ENCODE results near the gene MORC1.

Gene MORC1

DNA sequence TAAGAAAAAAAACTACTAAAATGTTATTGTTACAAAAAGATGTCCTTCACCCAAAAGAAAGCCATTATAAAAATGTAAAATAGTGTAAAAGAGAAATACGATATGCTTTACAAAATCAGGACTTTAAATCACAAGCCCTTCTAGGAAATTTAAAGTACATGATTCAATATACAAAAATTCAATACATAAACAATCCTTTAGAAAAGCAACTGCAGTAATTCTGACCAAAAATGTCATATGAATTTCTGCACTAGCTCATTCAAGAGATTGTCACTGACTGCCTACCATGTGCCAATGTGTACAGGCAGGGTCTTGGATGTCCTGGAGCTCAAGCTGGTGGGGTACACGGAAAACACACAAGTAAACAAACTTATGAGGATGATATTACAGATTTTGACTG, 2.5 kb downstream of the MORC1 start:
- Histone ChIP-seq H3K36me3 (ENCODE audit: insufficient read depth, low read length) (no peaks in the 10 kb centered on the region), H4K20me1 (ENCODE audit: insufficient read depth, low read length) (no peaks in the 10 kb centered on the region), H3K27ac (ENCODE audit: low read length) (no peak overlapping the region), H3K4me1 (ENCODE audit: insufficient read depth, low read length) (no peaks in the 10 kb centered on the region), H3K4me2 (ENCODE audit: insufficient read depth, low read length) (no peak overlapping the region), H3K9me3 (ENCODE audit: insufficient read depth, low read length, severe bottlenecking) (no peaks in the 10 kb centered on the region), H3K4me3 (ENCODE audit: low read depth in 1 of 2, low read length in 2 of 2) (no peak overlapping the region), H3K9ac (ENCODE audit: low read depth, low read length) (no peak overlapping the region), H3K79me2 (ENCODE audit: insufficient read depth, low read length) (no peaks in the 10 kb centered on the region), H3K27me3 (ENCODE audit: insufficient read depth, low read length, poor library complexity) (no peaks in the 10 kb centered on the region), H2AFZ (ENCODE audit: low read depth, low read length) (no peak overlapping the region)
- ATAC-seq (ENCODE audit: insufficient read depth, low read depth) (no peak), DNase-seq (no peak)
- TF ChIP-seq EZH2 (IDR thresholded peaks at IDR 0.05; ENCODE audit: borderline replicate concordance, low read depth, low read length, severe bottlenecking) = no peak
- TF ChIP-seq, protein P1, sequence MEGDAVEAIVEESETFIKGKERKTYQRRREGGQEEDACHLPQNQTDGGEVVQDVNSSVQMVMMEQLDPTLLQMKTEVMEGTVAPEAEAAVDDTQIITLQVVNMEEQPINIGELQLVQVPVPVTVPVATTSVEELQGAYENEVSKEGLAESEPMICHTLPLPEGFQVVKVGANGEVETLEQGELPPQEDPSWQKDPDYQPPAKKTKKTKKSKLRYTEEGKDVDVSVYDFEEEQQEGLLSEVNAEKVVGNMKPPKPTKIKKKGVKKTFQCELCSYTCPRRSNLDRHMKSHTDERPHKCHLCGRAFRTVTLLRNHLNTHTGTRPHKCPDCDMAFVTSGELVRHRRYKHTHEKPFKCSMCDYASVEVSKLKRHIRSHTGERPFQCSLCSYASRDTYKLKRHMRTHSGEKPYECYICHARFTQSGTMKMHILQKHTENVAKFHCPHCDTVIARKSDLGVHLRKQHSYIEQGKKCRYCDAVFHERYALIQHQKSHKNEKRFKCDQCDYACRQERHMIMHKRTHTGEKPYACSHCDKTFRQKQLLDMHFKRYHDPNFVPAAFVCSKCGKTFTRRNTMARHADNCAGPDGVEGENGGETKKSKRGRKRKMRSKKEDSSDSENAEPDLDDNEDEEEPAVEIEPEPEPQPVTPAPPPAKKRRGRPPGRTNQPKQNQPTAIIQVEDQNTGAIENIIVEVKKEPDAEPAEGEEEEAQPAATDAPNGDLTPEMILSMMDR (IDR thresholded peaks at IDR 0.05; ENCODE audit: borderline replicate concordance, extremely low read depth, low read length, poor library complexity, severe bottlenecking) = no peak

DNA sequence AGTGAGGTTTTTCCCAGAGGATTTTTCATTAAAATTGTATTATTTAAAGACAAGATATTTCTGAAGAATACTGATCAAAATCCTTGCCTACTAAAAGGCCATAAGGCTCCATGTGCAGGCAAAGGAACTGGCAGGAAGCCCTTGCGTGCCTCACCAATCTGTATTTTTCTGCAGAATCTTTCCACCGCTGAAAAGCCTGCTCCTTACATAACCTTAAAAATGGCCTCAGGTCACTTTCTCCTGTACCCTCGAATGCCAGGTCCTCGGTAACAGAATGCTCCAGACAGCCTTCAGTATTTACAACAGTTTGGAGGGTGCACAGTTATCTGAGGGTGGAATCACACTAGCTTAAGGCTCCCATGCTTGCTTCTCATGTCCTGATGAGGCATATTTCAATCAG, 3.2 kb downstream of the MORC1 start:
- Histone ChIP-seq H3K27ac (ENCODE audit: low read length) (no peak overlapping the region), H3K4me3 (ENCODE audit: low read depth in 1 of 2, low read length in 2 of 2) (no peak overlapping the region), H3K4me2 (ENCODE audit: insufficient read depth, low read length) (no peak overlapping the region), H3K79me2 (ENCODE audit: insufficient read depth, low read length) (no peaks in the 10 kb centered on the region), H3K9ac (ENCODE audit: low read depth, low read length) (no peak overlapping the region), H3K36me3 (ENCODE audit: insufficient read depth, low read length) (no peaks in the 10 kb centered on the region), H2AFZ (ENCODE audit: low read depth, low read length) (no peak overlapping the region), H4K20me1 (ENCODE audit: insufficient read depth, low read length) (no peaks in the 10 kb centered on the region), H3K4me1 (ENCODE audit: insufficient read depth, low read length) (no peaks in the 10 kb centered on the region), H3K9me3 (ENCODE audit: insufficient read depth, low read length, severe bottlenecking) (no peaks in the 10 kb centered on the region), H3K27me3 (ENCODE audit: insufficient read depth, low read length, poor library complexity) (no peaks in the 10 kb centered on the region)
- DNase-seq (no peak), ATAC-seq (ENCODE audit: insufficient read depth, low read depth) (no peak)
- no peak for TF ChIP-seq EZH2 (IDR thresholded peaks at IDR 0.05; ENCODE audit: borderline replicate concordance, low read depth, low read length, severe bottlenecking)
- TF ChIP-seq, protein P1 (IDR thresholded peaks at IDR 0.05; ENCODE audit: borderline replicate concordance, extremely low read depth, low read length, poor library complexity, severe bottlenecking) = no peak

DNA sequence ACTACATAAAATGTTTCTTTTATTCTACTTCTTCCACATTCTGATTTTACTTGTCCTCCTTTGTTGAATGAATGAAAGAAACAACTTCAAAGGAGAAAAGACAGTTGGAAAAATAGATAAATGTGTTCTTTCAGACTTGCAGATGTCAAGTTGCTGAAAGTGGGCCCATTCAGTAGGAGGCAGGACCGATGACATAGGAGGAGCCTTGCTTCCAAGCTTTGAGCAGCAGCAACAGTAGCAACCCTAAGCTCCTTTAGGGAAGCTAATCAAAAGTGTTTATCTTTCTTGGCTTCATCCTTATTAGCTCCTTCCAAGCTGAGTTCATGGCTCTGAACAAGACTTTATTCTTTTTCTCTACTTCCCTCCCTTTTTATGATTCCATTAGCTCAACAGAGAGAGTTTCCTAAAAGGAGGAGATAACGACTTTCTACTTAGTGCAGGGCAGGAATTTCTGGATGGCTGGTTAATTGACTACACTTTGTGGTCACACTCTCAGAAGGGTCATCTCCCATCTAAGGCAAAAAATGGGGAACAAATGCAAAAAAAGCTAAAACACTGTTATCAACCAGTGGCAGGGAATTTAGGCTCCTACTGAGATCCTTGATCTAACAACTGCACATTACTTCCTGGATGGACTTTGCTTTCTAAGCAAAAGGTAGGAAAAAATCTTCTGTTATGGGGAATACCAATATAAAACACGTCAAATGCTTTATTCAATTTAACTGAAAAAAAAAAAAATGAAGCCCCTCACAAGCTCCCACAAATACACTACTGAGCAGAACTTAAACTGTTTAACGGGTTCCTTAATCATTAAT, 4.8 kb downstream of the MORC1 start:
- DNase-seq (no peak), ATAC-seq (ENCODE audit: insufficient read depth, low read depth) (no peak)
- Histone ChIP-seq H3K4me2 (ENCODE audit: insufficient read depth, low read length) (no peak overlapping the region), H4K20me1 (ENCODE audit: insufficient read depth, low read length) (no peaks in the 10 kb centered on the region), H3K36me3 (ENCODE audit: insufficient read depth, low read length) (no peaks in the 10 kb centered on the region), H3K4me3 (ENCODE audit: low read depth in 1 of 2, low read length in 2 of 2) (no peak overlapping the region), H3K79me2 (ENCODE audit: insufficient read depth, low read length) (no peaks in the 10 kb centered on the region), H3K4me1 (ENCODE audit: insufficient read depth, low read length) (no peaks in the 10 kb centered on the region), H3K27me3 (ENCODE audit: insufficient read depth, low read length, poor library complexity) (no peaks in the 10 kb centered on the region), H2AFZ (ENCODE audit: low read depth, low read length) (no peak overlapping the region), H3K9me3 (ENCODE audit: insufficient read depth, low read length, severe bottlenecking) (no peaks in the 10 kb centered on the region), H3K9ac (ENCODE audit: low read depth, low read length) (no peak overlapping the region), H3K27ac (ENCODE audit: low read length) (no peak overlapping the region)
- no peak for TF ChIP-seq EZH2 (IDR thresholded peaks at IDR 0.05; ENCODE audit: borderline replicate concordance, low read depth, low read length, severe bottlenecking)
- TF ChIP-seq, protein P1 (IDR thresholded peaks at IDR 0.05; ENCODE audit: borderline replicate concordance, extremely low read depth, low read length, poor library complexity, severe bottlenecking) = no peak

All from DND-41 (cell line).